Measurements from ENCODE around the gene ACBD4. TPM values are rescaled to one million over a fixed set of nuclear protein-coding genes. Genes with fewer than 3 reads are reported as not detected.
A peak's percentile ranks its signal among the peaks of the same experiment; 100 is the strongest.

The ACBD4 gene
- polyA plus RNA-seq, 1 of the 3 experiments (the other 2 are of a cell fraction), result 15.8 TPM

GRCh38 chr17:45146592-45146889 is 11.1 kb downstream of the ACBD4 start (continued):
- no peak for TF ChIP-seq RXRA (IDR thresholded peaks at IDR 0.05; ENCODE audit: borderline replicate concordance, low read depth)

- TF ChIP-seq USF2 (IDR thresholded peaks at IDR 0.05; ENCODE audit: borderline replicate concordance, low read depth, low read length), result no peak
- no peak for TF ChIP-seq SMC3 (IDR thresholded peaks at IDR 0.05; ENCODE audit: low read depth, low read length)
- TF ChIP-seq TAF1 (IDR thresholded peaks at IDR 0.05; ENCODE audit: borderline replicate concordance, low read depth, low read length), result peak; percentile 80; the same call in 1 of the 2 replicates
- TF ChIP-seq GABPA (IDR thresholded peaks at IDR 0.05; ENCODE audit: low read depth), result peak; percentile 31; the same call in 1 of the 2 replicates
- no peak for TF ChIP-seq JUND (IDR thresholded peaks at IDR 0.05)
- TF ChIP-seq YY1 (IDR thresholded peaks at IDR 0.05; ENCODE audit: low read depth), result peak; percentile 80; the same call in 1 of the 2 replicates
- H2AFZ ChIP-seq (ENCODE audit: low read depth), result peak overlapping the region; percentile 89
- peaks cover 42% of the 10 kb centered on the region for H3K79me2 ChIP-seq (ENCODE audit: insufficient read depth)
- POLR2A ChIA-PET, result interaction anchor here (1.2 to 6.1 kb wide), 6 partner anchors 10 to 100 kb away, joined by 4 to 210 read pairs (median 26); partner anchors contain the start of genes ACBD4 and HEXIM2
- no peaks in the 10 kb centered on the region for H3K9me2 ChIP-seq
- H3K9me3 ChIP-seq, result no peaks in the 10 kb centered on the region
- no peaks in the 10 kb centered on the region for H3K27me3 ChIP-seq (ENCODE audit: insufficient read depth)
- peak overlapping the region; percentile 99 to 100 for H3K27ac ChIP-seq (ENCODE audit: low read depth in 2 of 2, low read length in 1 of 2)
- peaks cover 46% of the 10 kb centered on the region for H3F3A ChIP-seq (replicated peaks; ENCODE audit: insufficient read depth)
- H3K4me3 ChIP-seq (ENCODE audit: low read depth in 2 of 2, low read length in 1 of 2), result peak overlapping the region; percentile 63 to 75
- H3K4me1 ChIP-seq (ENCODE audit: control insufficient read depth in 1 of 2, insufficient read depth in 2 of 2, low read depth in 1 of 2, low read length in 1 of 2), result peaks cover 17 to 25% of the 10 kb centered on the region in 2 experiments; a peak in 3 of 4 replicates
- H3K36me3 ChIP-seq (replicated peaks in 1 of 2; ENCODE audit: control insufficient read depth in 1 of 2, insufficient read depth in 2 of 2, low read length in 1 of 2), result peaks cover 0 to 15% of the 10 kb centered on the region in 2 experiments
- H4K20me1 ChIP-seq (ENCODE audit: insufficient read depth), result peaks cover 28% of the 10 kb centered on the region
- CTCF ChIA-PET, result interaction anchor here (0.8 to 10.6 kb wide), 6 partner anchors 13 to 71 kb away, joined by 3 to 209 read pairs (median 33); partner anchors contain the start of genes ACBD4 and PLCD3
- H3K9ac ChIP-seq, result peak overlapping the region; percentile 99
- 14% methylated on average over 19 of the region's 29 CpGs for WGBS (ENCODE audit: low lambda C conversion rate)
- peak; percentile 86 for DNase-seq
- H3K4me2 ChIP-seq, result peak overlapping the region; percentile 90
Observed at GRCh38 chr17:45146890-45147580, 11.5 kb downstream of the ACBD4 start.

GRCh38 chr17:45147581-45148182 is 12.2 kb downstream of the ACBD4 start:
- H3K36me3 ChIP-seq (replicated peaks in 1 of 2; ENCODE audit: control insufficient read depth in 1 of 2, insufficient read depth in 2 of 2, low read length in 1 of 2), result peaks cover 0 to 15% of the 10 kb centered on the region in 2 experiments
- no peaks in the 10 kb centered on the region for H3K27me3 ChIP-seq (ENCODE audit: insufficient read depth)
- H3K9ac ChIP-seq, result peak overlapping the region; percentile 99
- H3K4me3 ChIP-seq (ENCODE audit: low read depth in 2 of 2, low read length in 1 of 2), result peak overlapping the region; percentile 63 to 75
- peak overlapping the region; percentile 99 to 100 for H3K27ac ChIP-seq (ENCODE audit: low read depth in 2 of 2, low read length in 1 of 2)
- H4K20me1 ChIP-seq (ENCODE audit: insufficient read depth), result peaks cover 28% of the 10 kb centered on the region
- 1% methylated on average over 33 of the region's 38 CpGs for WGBS (ENCODE audit: low lambda C conversion rate)
- DNase-seq, result no peak
- CTCF ChIA-PET, result interaction anchor here (0.7 to 10.6 kb wide), 15 partner anchors 10 to 240 kb away, joined by 3 to 209 read pairs (median 9); partner anchors contain the start of genes ACBD4, HEXIM2 and PLCD3
- H3K79me2 ChIP-seq (ENCODE audit: insufficient read depth), result peaks cover 48% of the 10 kb centered on the region
- peaks cover 17 to 25% of the 10 kb centered on the region in 2 experiments; a peak in 3 of 4 replicates for H3K4me1 ChIP-seq (ENCODE audit: control insufficient read depth in 1 of 2, insufficient read depth in 2 of 2, low read depth in 1 of 2, low read length in 1 of 2)
- H2AFZ ChIP-seq (ENCODE audit: low read depth), result peak overlapping the region; percentile 89
- POLR2A ChIA-PET, result interaction anchor here (0.6 to 6.1 kb wide), 19 partner anchors 10 to 116 kb away, joined by 3 to 210 read pairs (median 4); partner anchors contain the start of genes ACBD4, HEXIM2 and NMT1
- no peaks in the 10 kb centered on the region for H3K9me3 ChIP-seq
- H3K9me2 ChIP-seq, result no peaks in the 10 kb centered on the region
- peak overlapping the region; percentile 90 for H3K4me2 ChIP-seq
- peaks cover 49% of the 10 kb centered on the region for H3F3A ChIP-seq (replicated peaks; ENCODE audit: insufficient read depth)
- TF ChIP-seq MEF2A (IDR thresholded peaks at IDR 0.05; ENCODE audit: borderline replicate concordance, low read depth), result 0 out of 2 replicates have a peak, but pooled peaks have one; percentile 51
- peak; percentile 69; the same call in 1 of the 2 replicates for TF ChIP-seq JUND (IDR thresholded peaks at IDR 0.05)
- no peak for TF ChIP-seq USF2 (IDR thresholded peaks at IDR 0.05; ENCODE audit: borderline replicate concordance, low read depth, low read length)
- TF ChIP-seq USF1 (IDR thresholded peaks at IDR 0.05; ENCODE audit: borderline replicate concordance, low read depth), result no peak
- TF ChIP-seq ELF1 (IDR thresholded peaks at IDR 0.05), result no peak
- no peak for TF ChIP-seq NFIC (IDR thresholded peaks at IDR 0.05; ENCODE audit: borderline replicate concordance)
- peak; percentile 31; the same call in 1 of the 2 replicates for TF ChIP-seq POLR2AphosphoS5 (IDR thresholded peaks at IDR 0.05; ENCODE audit: low read depth, low read length)
- 0 out of 2 replicates have a peak, but pooled peaks have one; percentile 54 for TF ChIP-seq SIN3A (IDR thresholded peaks at IDR 0.05; ENCODE audit: borderline replicate concordance, low read depth, low read length)
- no peak; the same call in 1 of the 2 replicates for TF ChIP-seq YY1 (IDR thresholded peaks at IDR 0.05; ENCODE audit: low read depth)
- peak; percentile 95 for TF ChIP-seq FOXJ3 (CRISPR knock-in tag; IDR thresholded peaks at IDR 0.05)
- no peak for TF ChIP-seq NRF1 (IDR thresholded peaks at IDR 0.05; ENCODE audit: low read depth, low read length)
- no peak for TF ChIP-seq ZBTB33 (IDR thresholded peaks at IDR 0.05; ENCODE audit: borderline replicate concordance, low read depth)
- no peak for TF ChIP-seq GATA2 (CRISPR knock-in tag; IDR thresholded peaks at IDR 0.05)
- peak; percentile 87 for TF ChIP-seq MAX (IDR thresholded peaks at IDR 0.05; ENCODE audit: low read depth)

Data from SK-N-SH (cell line).